GM18498 (cell line): ENCODE data around the gene SLC17A7.

Source experiments
- ATAC-seq: cut with Tn5 transposase; IDR thresholded peaks from one replicate; pipeline ENCODE4 v1.9.1; 2021; ENCODE audit warnings: mild to moderate bottlenecking, moderate library complexity; ENCODE audit not compliant: unreplicated experiment

SLC17A7 gene

DNA sequence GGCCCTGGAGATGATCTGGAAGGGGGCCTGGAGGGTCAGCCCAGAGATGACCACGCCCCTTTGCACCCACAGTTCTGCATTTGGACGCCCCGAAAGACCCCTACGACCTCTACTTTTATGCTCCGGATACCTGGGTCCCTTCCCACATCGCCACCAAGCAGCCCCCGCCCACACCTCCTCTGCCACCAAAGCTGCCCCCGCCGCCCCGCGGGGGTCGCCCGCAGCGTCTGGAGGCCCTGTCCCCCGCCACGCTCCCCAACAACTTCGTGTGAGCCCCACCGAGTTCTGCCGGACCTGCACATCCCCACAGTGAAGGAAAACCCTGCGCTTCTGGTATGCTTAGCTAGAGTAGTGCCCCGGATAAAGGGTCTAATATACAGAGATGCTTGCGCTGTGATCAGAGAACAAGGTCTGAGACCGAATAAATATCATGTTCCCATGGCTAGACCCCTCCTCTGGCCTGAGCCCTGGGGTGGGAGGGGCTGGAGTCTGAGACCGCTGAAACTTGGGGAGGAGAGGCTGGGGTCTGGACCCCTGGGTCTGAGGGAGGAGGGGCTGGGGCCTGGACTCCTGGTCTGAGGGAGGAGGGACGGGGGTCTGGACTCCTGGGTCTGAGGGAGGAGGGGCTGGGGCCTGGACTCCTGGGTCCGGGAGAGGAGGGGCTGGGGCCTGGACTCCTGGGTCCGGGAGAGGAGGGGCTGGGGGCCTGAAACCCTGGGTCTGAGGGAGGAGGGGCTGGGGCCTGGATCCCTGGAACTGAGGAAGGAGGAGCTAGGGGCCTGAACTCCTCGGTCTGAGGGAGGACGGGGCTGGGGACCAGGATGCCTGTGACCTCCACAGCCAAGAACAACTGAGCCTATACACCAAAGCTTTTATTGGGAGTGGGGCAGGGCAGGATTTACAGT is 12.5 kb downstream of the SLC17A7 start:
- no peak for ATAC-seq

GRCh38 chr19:49427855-49428546 is 13.3 kb downstream of the SLC17A7 start:
- ATAC-seq, result no peak

DNA sequence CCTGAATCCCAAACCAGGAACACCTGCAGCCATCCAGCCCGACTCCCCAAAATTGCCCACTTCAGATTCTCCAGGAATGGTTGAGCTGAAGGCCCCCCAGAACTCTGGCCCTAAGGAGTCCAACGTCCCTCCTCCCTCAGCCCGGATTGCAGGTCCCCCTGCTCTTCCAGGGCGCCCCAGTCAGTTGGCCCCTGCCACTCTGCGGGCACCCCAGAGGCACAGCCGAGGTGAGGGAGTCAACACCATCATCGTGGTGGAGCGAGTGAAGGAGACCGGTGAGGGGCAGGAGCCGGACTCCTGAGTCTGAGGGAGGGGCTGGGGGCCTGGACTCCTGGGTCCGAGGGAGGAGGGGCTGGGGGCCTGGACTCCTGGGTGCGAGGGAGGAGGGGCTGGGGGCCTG is 14.0 kb downstream of the SLC17A7 start:
- no peak for ATAC-seq

- ATAC-seq, result no peak
Measured at GRCh38 chr19:49425922-49426592, 15.3 kb downstream of the SLC17A7 start.

DNA sequence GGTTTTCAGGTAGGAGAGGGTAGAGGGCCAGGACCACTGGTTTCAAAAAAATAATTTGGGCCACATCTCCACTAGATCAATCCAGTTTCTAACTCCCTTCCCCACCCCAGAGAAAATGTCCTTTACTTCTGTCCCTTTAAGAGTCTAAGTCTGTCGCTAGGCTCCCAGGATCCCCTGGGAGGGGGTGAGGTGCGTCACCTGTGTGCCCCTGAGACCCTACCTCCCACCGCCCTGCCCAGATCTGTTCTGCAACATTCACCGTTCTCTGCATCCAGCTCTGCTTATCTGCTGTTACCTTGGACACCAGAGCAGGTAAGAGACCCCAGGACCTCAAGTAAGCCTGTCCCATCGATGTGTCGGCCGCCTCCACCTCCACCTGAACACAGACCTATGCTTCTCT is 16.1 kb downstream of the SLC17A7 start, which contains the start of gene GFY:
GFY (plus strand) TSS at position 211 of the 400 bp plus-strand sequence. CDS start 1,043 bp downstream, outside the sequence.
- ATAC-seq, result no peak

DNA sequence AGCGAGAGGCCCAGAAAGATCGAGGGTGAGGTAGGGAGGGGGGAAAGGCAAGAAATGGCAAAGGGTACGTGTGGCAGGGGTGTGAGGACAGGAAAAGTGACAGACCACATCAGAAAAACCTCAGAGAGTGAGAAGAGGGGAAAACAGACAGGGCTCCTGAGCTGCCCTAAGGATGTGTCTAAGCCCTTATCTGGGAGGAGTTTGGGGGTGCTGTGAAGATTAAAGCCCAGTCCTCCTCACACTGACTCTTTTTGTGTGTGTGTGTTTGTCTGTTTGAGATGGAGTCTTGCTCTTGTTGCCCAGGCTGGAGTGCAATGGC is 17.4 kb downstream of the SLC17A7 start:
- ATAC-seq, result no peak

GRCh38 chr19:49423071-49423984 is 18.0 kb downstream of the SLC17A7 start, which contains the start of gene PTH2:
PTH2 (minus strand) TSS chr19:49423441; CDS start chr19:49423339, 102 bp downstream.
- no peak for ATAC-seq

DNA sequence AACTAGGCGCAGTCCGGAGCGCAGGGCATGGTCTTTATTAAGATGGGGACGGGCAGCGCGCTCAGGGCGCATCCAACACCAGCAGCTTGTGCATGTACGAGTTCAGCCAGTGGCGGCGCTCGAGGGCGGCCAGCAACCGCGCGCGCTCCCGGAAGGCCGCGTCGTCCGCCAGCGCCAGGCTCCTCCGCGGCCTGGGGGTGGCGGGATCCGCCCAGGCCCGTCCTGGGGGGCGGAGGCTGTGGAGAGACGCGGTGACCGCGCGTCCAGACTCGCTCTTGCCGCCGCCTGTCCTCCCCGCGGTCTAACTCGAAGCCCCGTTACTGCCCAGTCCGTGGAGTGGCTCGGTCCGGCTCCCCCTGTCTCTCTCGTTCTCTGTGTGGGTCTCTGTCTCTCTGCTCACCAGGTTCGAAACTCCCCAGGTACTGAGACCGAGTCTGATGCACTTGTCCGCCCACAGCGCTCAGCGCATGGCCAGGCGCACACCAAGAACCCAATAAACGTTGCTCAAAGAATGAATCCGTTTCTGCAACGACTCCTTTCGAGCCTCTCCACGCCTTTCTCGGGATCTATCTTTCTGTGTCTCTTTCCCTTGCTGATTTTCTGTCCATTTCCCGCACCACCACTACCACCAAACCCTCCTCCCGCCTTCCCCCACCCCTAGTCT is 18.8 kb downstream of the SLC17A7 start:
- no peak for ATAC-seq

DNA sequence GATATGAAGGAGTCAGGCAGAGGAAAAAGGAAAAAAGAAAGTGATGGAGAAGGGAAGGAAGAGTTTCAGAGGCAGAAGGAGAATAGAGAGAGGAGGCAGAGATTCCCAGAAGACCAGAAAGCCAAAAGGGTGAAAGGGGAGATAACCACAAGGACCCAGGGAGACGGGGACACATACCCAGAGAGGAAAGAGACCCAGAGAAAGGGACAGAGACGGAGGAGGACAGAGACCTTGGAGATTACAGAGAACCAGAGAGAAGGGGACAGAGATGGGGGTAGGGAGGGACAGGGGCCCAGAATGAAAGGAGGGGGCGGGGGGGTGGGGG is 19.5 kb downstream of the SLC17A7 start:
- no peak for ATAC-seq

DNA sequence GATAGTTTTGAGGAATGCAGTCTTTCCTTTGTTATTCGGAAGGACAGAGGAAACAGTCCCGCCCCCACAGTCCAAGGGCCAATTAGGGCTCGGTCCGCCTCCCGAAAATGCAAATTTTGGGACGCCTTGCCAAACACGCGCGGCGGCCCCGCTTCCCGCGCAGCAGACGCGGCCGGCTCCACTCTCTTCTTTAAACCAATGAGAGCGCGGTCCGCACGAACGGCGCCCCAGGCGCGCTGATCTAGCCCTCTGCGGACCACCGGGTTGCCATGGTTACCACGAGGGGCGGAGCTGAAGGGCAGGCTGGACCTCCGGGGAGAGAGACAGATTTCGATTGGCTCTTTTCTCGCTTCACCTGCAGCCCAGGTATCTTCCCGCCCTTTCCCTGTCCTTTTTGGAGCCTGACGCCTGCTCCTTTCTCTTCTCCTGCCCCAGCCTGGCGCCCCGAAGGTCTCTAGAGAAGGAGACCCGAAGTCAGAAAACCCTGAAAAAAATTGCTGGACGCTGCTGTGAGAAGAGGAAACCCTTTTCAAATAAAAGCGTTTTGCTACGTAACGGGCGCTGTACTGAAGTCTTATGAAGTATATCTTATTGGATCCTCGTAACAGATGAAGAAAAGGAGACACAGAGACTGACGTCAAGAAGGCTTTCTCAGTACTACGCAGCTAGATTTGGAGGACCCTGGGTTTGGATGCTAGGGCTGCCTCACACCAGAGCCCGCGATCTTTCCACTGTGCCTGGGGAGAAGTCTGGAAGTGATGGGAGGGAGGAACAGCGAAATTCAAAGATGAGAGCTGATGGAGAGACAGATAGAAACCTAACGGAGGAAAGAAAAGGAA is 20.1 kb downstream of the SLC17A7 start:
- no peak for ATAC-seq

DNA sequence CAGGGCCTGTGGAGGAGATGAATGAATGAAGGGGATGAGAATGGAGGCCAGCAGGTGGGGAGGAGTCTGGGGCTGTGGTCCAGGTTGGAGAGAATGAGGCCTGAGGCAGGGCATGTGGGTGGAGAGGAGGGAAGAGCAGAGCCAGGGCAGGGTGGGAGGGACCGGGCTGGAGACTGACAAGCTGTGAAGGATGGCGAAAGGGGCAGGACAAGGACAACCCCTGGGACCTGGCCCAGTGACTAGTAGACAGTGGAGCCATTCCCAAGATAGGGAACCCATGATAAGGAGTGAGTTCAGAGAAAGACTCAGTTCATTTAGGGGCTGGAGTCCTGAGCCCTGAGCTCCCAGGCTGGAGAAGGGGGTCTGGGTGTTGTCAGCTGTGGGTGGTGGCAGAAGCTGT is 21.1 kb downstream of the SLC17A7 start:
- no peak for ATAC-seq

GRCh38 chr19:49419173-49419572 is 22.2 kb downstream of the SLC17A7 start:
- no peak for ATAC-seq

GRCh38 chr19:49418511-49418910 is 22.8 kb downstream of the SLC17A7 start:
- ATAC-seq, result no peak

- no peak for ATAC-seq
Measured at GRCh38 chr19:49417088-49417487, 24.2 kb downstream of the SLC17A7 start.

DNA sequence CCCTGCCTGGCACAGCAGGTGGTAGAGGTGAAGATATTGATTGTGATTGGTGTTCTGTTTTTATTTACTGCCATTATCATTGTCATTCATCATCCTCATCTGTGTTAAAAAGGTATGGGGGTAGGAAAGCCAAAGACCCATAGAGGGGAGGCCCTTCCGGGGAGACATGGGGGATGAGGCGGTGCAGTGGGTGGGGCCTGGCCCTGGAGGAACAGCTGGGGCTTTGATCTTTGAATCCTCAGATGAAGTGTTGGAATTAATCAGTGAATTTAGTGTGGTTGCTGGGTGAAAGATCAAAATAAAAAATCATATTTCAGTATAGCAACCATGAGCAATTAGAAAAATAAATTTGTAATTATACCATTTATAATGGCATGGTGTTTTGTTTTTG is 25.5 kb downstream of the SLC17A7 start:
- ATAC-seq, result no peak

GRCh38 chr19:49415102-49415809 is 26.1 kb downstream of the SLC17A7 start:
- no peak for ATAC-seq

DNA sequence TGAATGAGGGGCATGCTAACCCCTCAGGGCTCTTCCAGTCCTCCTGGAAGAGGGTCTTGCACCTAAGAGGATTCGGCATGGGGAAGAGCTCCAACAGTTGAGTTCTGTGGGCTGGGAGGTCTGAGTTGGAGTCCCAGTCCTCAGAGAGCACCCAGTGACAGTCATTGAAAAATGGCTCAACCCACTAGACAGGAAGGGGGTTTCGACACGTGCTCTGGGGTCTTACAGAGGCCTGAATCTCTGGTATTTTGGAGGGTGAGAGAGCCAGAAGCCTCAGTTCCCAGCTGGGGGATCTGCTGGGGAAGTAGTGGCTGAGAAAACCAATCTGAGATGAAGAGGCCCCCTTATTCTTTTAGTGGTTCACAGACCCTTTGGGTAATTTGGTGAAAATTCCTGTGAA is 27.1 kb downstream of the SLC17A7 start:
- no peak for ATAC-seq

DNA sequence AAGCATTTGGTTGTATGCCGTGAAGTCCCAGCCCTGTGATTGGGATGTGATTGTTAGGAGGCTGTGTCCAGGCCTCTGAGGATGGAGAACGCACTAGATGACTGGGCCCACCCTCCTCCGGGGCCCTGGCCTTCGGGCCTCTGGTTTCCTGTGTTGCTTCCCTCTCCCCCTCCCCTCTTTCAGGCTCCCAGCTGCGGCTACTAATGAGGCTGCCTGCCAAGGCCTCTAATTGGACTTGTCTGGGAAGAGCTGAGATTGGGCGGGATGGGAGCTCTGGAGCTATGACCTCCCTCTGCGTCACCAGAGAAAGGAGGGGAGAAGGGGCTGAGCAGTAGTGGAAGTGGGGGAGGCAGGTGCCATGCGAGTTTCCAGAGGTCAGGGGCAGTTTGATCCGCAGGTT is 28.0 kb downstream of the SLC17A7 start:
- ATAC-seq, result no peak
